Measurements from ENCODE around the gene KCNA10.

GRCh38 chr1:110504226-110504625 lies 14.7 kb downstream of the KCNA10 start:
- TF ChIP-seq POLR2A (IDR thresholded peaks at IDR 0.05; ENCODE audit: low read depth, low read length) (no peak), POLR2AphosphoS5 (IDR thresholded peaks at IDR 0.05; ENCODE audit: low read depth, low read length) (no peak), TAF1 (IDR thresholded peaks at IDR 0.05; ENCODE audit: borderline replicate concordance, low read depth, low read length) (no peak)

Data from GM12892 (cell line).